IMR-90 (cell line): ENCODE results near the gene DCP2. TPM values are rescaled to one million over a fixed set of nuclear protein-coding genes. Genes with fewer than 3 reads are reported as not detected.

Experiments
- ATAC-seq: fragments of 200-7000 bp; cut with Tn5 transposase; 2 replicates; pipeline ENCODE4 v1.9.1; 2020; ENCODE audit warnings: low read depth, mild to moderate bottlenecking, moderate library complexity
- BruUV-seq: library from RNA; stranded (reverse); fragments of 400-500 nt; replicated peaks from 2 replicates; lab custom pipeline; 2021; lab: Mats Ljungman, UMichigan
- CTCF ChIA-PET: fragments of 300-600 bp; formaldehyde crosslinking; extraction: SDS; loops from one replicate; lab custom pipeline; 2021; ENCODE audit warnings: antibody characterized with exemption; lab: Yijun Ruan, JAX
- POLR2A ChIA-PET: fragments of 300-600 bp; sonication (Branson Sonifier 250); formaldehyde crosslinking; loops from one replicate; lab custom pipeline; 2022; ENCODE audit warnings: antibody characterized with exemption; ENCODE audit not compliant: unreplicated experiment; lab: Charles Lee
- DNase-seq: peaks from one replicate; pipeline ENCODE4 v3.0.0; 2013
- H2AFZ ChIP-seq: replicated peaks from 2 replicates; pipeline ENCODE3; 2013; ENCODE audit warnings: low read length, mild to moderate bottlenecking; ENCODE audit not compliant: poor library complexity
- H2AK5ac ChIP-seq: 2 replicates; pipeline ENCODE4 v1.6.1; 2013; ENCODE audit warnings: low read depth, low read length, inconsistent platforms
- H2AK9ac ChIP-seq: replicated peaks from 2 replicates; pipeline ENCODE3; 2013; ENCODE audit warnings: mild to moderate bottlenecking, low read depth, low read length, moderate library complexity; ENCODE audit not compliant: poor library complexity
- H2BK120ac ChIP-seq: 2 replicates; pipeline ENCODE4 v1.6.1; 2013; ENCODE audit warnings: low read depth, low read length, inconsistent platforms
- H2BK15ac ChIP-seq: 3 replicates; pipeline ENCODE4 v1.6.1; 2013; ENCODE audit warnings: low read depth, low read length, inconsistent platforms
- H2BK20ac ChIP-seq: 2 replicates; pipeline ENCODE4 v1.6.1; 2013; ENCODE audit warnings: low read depth, mild to moderate bottlenecking, inconsistent platforms, low read length, moderate library complexity
- H2BK5ac ChIP-seq: 2 replicates; pipeline ENCODE4 v1.6.1; 2013; ENCODE audit warnings: mild to moderate bottlenecking, low read depth, low read length, inconsistent platforms; ENCODE audit not compliant: poor library complexity, severe bottlenecking
- H3K14ac ChIP-seq: replicated peaks from 2 replicates; pipeline ENCODE4 v1.6.1; 2013; ENCODE audit warnings: low read depth, low read length, inconsistent platforms
- H3K18ac ChIP-seq: 2 replicates; pipeline ENCODE4 v1.6.1; 2013; ENCODE audit warnings: low read depth, low read length, control low read depth
- H3K23ac ChIP-seq: 2 replicates; pipeline ENCODE4 v1.6.1; 2013; ENCODE audit warnings: low read depth, low read length, inconsistent platforms
- H3K27ac ChIP-seq: 2 replicates; pipeline ENCODE4 v1.5.1; 2013; ENCODE audit warnings: mild to moderate bottlenecking, control low read depth, low read length; ENCODE audit not compliant: insufficient read depth
- H3K27me3 ChIP-seq: 2 replicates; pipeline ENCODE4 v1.6.1; 2013; ENCODE audit warnings: low read length; ENCODE audit not compliant: control insufficient read depth, insufficient read depth
- H3K36me3 ChIP-seq: 2 replicates; pipeline ENCODE4 v1.6.1; 2013; ENCODE audit warnings: low read length, mixed read lengths; ENCODE audit not compliant: control insufficient read depth, insufficient read depth
- H3K4ac ChIP-seq: 2 replicates; pipeline ENCODE4 v1.6.1; 2013; ENCODE audit warnings: low read depth, low read length, inconsistent platforms
- H3K4me1 ChIP-seq: 2 replicates; pipeline ENCODE4 v1.6.1; 2013; ENCODE audit warnings: low read length, mixed read lengths; ENCODE audit not compliant: control insufficient read depth, insufficient read depth
- H3K4me2 ChIP-seq: 2 replicates; pipeline ENCODE4 v1.6.1; 2013; ENCODE audit warnings: low read depth, mild to moderate bottlenecking, control low read depth, low read length, moderate library complexity
- H3K4me3 ChIP-seq: 2 replicates; pipeline ENCODE4 v1.5.1; 2013; ENCODE audit warnings: low read depth, mild to moderate bottlenecking, control low read depth, low read length, moderate library complexity; ENCODE audit not compliant: insufficient read depth
- H3K56ac ChIP-seq: 2 replicates; pipeline ENCODE4 v1.6.1; 2013; ENCODE audit warnings: low read length, inconsistent platforms; ENCODE audit not compliant: insufficient read depth; ENCODE audit errors: extremely low read depth
- H3K79me1 ChIP-seq, 2 experiments: 2 replicates each; pipeline ENCODE4 v1.6.1; 2013; ENCODE audit warnings: low read length in 2 of 2, inconsistent platforms in 1 of 2, low read depth in 1 of 2
- H3K9ac ChIP-seq: 2 replicates; pipeline ENCODE4 v1.6.1; 2013; ENCODE audit warnings: low read depth, low read length, control low read depth
- H3K9me1 ChIP-seq: 2 replicates; pipeline ENCODE4 v1.6.1; 2013; ENCODE audit warnings: low read length, inconsistent platforms; ENCODE audit not compliant: insufficient read depth
- H3K9me3 ChIP-seq: 2 replicates; pipeline ENCODE4 v1.6.1; 2013; ENCODE audit warnings: low read length; ENCODE audit not compliant: control insufficient read depth, insufficient read depth
- H4K20me1 ChIP-seq: 2 replicates; pipeline ENCODE4 v1.6.1; 2013; ENCODE audit warnings: low read length, inconsistent platforms; ENCODE audit not compliant: insufficient read depth
- H4K5ac ChIP-seq: 2 replicates; pipeline ENCODE4 v1.6.1; 2013; ENCODE audit warnings: mild to moderate bottlenecking, low read depth, low read length, control low read depth
- H4K8ac ChIP-seq, 2 experiments: 2 replicates each; pipeline ENCODE4 v1.6.1; 2013; ENCODE audit warnings: low read depth in 2 of 2, low read length in 2 of 2, control low read depth in 1 of 2, inconsistent platforms in 1 of 2
- H4K91ac ChIP-seq: 2 replicates; pipeline ENCODE4 v1.6.1; 2013; ENCODE audit warnings: low read depth, low read length, inconsistent platforms; ENCODE audit not compliant: insufficient read depth
- CTCF ChIP-seq: conservative IDR thresholded peaks from 2 replicates; pipeline ENCODE4 v1.5.1; 2012; ENCODE audit warnings: mild to moderate bottlenecking, low read depth, low read length, improper control_type of control experiment
- RAD21 ChIP-seq: IDR thresholded peaks from 2 replicates; pipeline ENCODE4 v1.6.1; 2012; ENCODE audit warnings: low read length, improper control_type of control experiment
- SMC3 ChIP-seq: fragments of 150-350 bp; IDR thresholded peaks from 2 replicates; pipeline ENCODE4 v1.6.1; 2016; ENCODE audit warnings: low read depth, mild to moderate bottlenecking, antibody characterized with exemption, low read length, moderate library complexity
- WGBS, 2 experiments: methylation state at CpG; one replicate each; pipeline versions ENCODE4 v1.1.5 to v1.1.7; 2013; ENCODE audit warnings: missing lambda C conversion rate in 2 of 2; ENCODE audit not compliant: insufficient read length in 1 of 2; ENCODE audit errors: extremely low coverage in 2 of 2; 5-methylcytosine and 5-hydroxymethylcytosine counted together
- dilution Hi-C: fragments of 300-500 bp; cut with HindIII; formaldehyde crosslinking; loops from one replicate; pipeline ENCODE4 v1.14.3; 2018; ENCODE audit warnings: low sequenced_read_pairs; ENCODE audit not compliant: unreplicated experiment
- in situ Hi-C: fragments of 300-500 bp; cut with MboI; formaldehyde crosslinking; loops from 3 replicates; pipeline ENCODE4 v1.14.3; 2019; ENCODE audit warnings: low sequenced_read_pairs, inconsistent platforms, mixed read lengths
- intact Hi-C: fragments of 100-400 bp; cut with micrococcal nuclease; formaldehyde crosslinking; loops from 2 replicates; pipeline ENCODE4 v1.10.0; 2022
- polyA plus RNA-seq, 3 experiments: library from polyadenylated mRNA; depleted of rRNA; stranded (reverse); fragments of >200 nt; gene quantifications; 2 replicates each; pipeline ENCODE4 v1.2.3, GENCODE V29; 2012; ENCODE audit warnings: low replicate concordance in 1 of 3
- total RNA-seq: library from RNA; depleted of rRNA; stranded (reverse); fragments of >200 nt; gene quantifications from 2 replicates; pipeline ENCODE4 v1.2.3, GENCODE V29; 2012

Gene DCP2
- total and polyA plus RNA-seq, 2 of the 4 experiments (the other 2 are of a cell fraction), result 6.9 to 18.6 TPM

- H3K9ac ChIP-seq, result no peak overlapping the region
- H4K91ac ChIP-seq, result no peak overlapping the region
- DNase-seq (no peak), ATAC-seq (no peak)
- no peak overlapping the region for H3K27ac ChIP-seq
- intact Hi-C loops, result no loop called here
- H3K9me1 ChIP-seq, result peaks cover 17% of the 10 kb centered on the region
- H2BK20ac ChIP-seq, result no peak overlapping the region
- H3K4me2 ChIP-seq, result no peak overlapping the region
- in situ Hi-C loops, result no loop called here
- no peak overlapping the region for H2BK120ac ChIP-seq
- peaks cover 7% of the 10 kb centered on the region for H3K4me1 ChIP-seq
- H3K56ac ChIP-seq, result no peak overlapping the region
- H2AK9ac ChIP-seq, result no peak overlapping the region
- no peak overlapping the region for H2BK15ac ChIP-seq
- H3K4me3 ChIP-seq, result no peak overlapping the region
- H3K14ac ChIP-seq, result no peak overlapping the region
- H3K4ac ChIP-seq, result no peak overlapping the region
- no peaks in the 10 kb centered on the region for H3K9me3 ChIP-seq
- H4K5ac ChIP-seq, result no peak overlapping the region
- no peak overlapping the region for H2AFZ ChIP-seq
- H2BK5ac ChIP-seq, result no peak overlapping the region
- no peak overlapping the region for H3K18ac ChIP-seq
- POLR2A ChIA-PET, result interaction anchor here (0.7 kb wide), 1 partner anchor 131 kb away, joined by 6 read pairs; no protein-coding TSS in a partner anchor
- no TSS peak for BruUV-seq
- H2AK5ac ChIP-seq, result no peak overlapping the region
- no peaks in the 10 kb centered on the region for H3K27me3 ChIP-seq
- H3K36me3 ChIP-seq, result peaks cover 32% of the 10 kb centered on the region
- H4K20me1 ChIP-seq, result no peaks in the 10 kb centered on the region
- no peak overlapping the region for H3K23ac ChIP-seq
- no CpG with 5 or more reads among the region's 4 CpGs for WGBS, 2 experiments
- CTCF ChIA-PET, result interaction anchor here (1.6 kb wide), 1 partner anchor 30 kb away, joined by 4 read pairs; no protein-coding TSS in a partner anchor
- H3K79me1 ChIP-seq, result peaks cover 16 to 29% of the 10 kb centered on the region in 2 experiments
- TF ChIP-seq SMC3 (no peak), CTCF (no peak), RAD21 (no peak)
- dilution Hi-C loops, result no loop called here
- H4K8ac ChIP-seq, result no peak overlapping the region
Observed at GRCh38 chr5:113025596-113025995, 49.0 kb downstream of the DCP2 start.
